K562 (cell line): ENCODE results near the gene PCSK5. TPM values are rescaled to one million over a fixed set of nuclear protein-coding genes. Genes with fewer than 3 reads are reported as not detected.

Source experiments
- ETV1 ChIP-seq: fragments of 450-650 bp; conservative IDR thresholded peaks from 2 replicates; pipeline ENCODE4 v1.6.1; 2016; ENCODE audit warnings: missing genetic modification characterization, control low read depth, low read depth, missing compliant biosample characterization
- HDGF ChIP-seq: fragments of 450-650 bp; IDR thresholded peaks from 2 replicates; pipeline ENCODE4 v1.6.1; 2016
- KDM1A ChIP-seq, 2 experiments: fragments of 450-650 bp; IDR thresholded peaks; 2 replicates each; pipeline ENCODE4 v1.6.1; 2016; ENCODE audit warnings: mild to moderate bottlenecking in 2 of 2
- SOX6 ChIP-seq: fragments of 450-650 bp; IDR thresholded peaks from 2 replicates; pipeline ENCODE4 v1.6.1; 2014; ENCODE audit warnings: mild to moderate bottlenecking
- TAL1 ChIP-seq: fragments of 450-650 bp; IDR thresholded peaks from 2 replicates; pipeline ENCODE4 v1.6.1; 2016; ENCODE audit warnings: mild to moderate bottlenecking
- U2AF1 ChIP-seq: fragments of 200-400 bp; formaldehyde crosslinking; optimal IDR thresholded peaks from 2 replicates; pipeline ENCODE3; 2017; ENCODE audit warnings: mild to moderate bottlenecking, low read depth, low read length, moderate library complexity
- ZEB2 ChIP-seq: fragments of 450-650 bp; IDR thresholded peaks from 2 replicates; pipeline ENCODE4 v1.6.1; 2016
- ZNF124 ChIP-seq: sonication (generic); formaldehyde crosslinking; IDR thresholded peaks from 2 replicates; pipeline ENCODE4 v1.8.1; 2022; ENCODE audit warnings: missing genetic modification reagents
- ZNF766 ChIP-seq: fragments of 200-800 bp; sonication (Bioruptor generic); conservative IDR thresholded peaks from 2 replicates; pipeline ENCODE4 v1.6.1; 2016; ENCODE audit warnings: missing genetic modification characterization, missing compliant biosample characterization
- polyA plus RNA-seq, 8 experiments: library from polyadenylated mRNA; depleted of rRNA in 4 of 8; stranded (reverse) in 5 of 8; unstranded in 3 of 8; fragments of >200 nt; fragmentation: Nextera tagmentation in 2 of 8; fragmentation: Illumina TruSeq in 1 of 8; extraction: Ambion mirVana in 2 of 8; extraction: Trizol in 1 of 8; gene quantifications; 2 replicates each; pipeline versions ENCODE4 v1.2.1 to v1.2.3, GENCODE V29; 2011 to 2014; ENCODE audit warnings: inconsistent platforms in 1 of 8, missing spikeins in 1 of 8
- total RNA-seq, 7 experiments: library from RNA; depleted of rRNA in 6 of 7; stranded (reverse); fragments of >200 nt in 6 of 7; fragmentation: Illumina TruSeq in 2 of 7; extraction: Trizol in 2 of 7; gene quantifications; 2 replicates each; pipeline versions ENCODE4 v1.2.1 to v1.2.3, GENCODE V29; 2011 to 2021; ENCODE audit warnings: low replicate concordance in 1 of 7
- TF ChIP-seq, protein P1 (sequence below): fragments of 200-600 bp; sonication (generic); IDR thresholded peaks from one replicate; pipeline ENCODE4 v1.6.1; 2012; ENCODE audit warnings: mild to moderate bottlenecking, low read depth, low read length, inconsistent platforms

Gene PCSK5
- total and polyA plus RNA-seq, 9 of the 15 experiments (the other 6 are each of a cell fraction or from before 2014, with no cell fraction given): not detected

DNA sequence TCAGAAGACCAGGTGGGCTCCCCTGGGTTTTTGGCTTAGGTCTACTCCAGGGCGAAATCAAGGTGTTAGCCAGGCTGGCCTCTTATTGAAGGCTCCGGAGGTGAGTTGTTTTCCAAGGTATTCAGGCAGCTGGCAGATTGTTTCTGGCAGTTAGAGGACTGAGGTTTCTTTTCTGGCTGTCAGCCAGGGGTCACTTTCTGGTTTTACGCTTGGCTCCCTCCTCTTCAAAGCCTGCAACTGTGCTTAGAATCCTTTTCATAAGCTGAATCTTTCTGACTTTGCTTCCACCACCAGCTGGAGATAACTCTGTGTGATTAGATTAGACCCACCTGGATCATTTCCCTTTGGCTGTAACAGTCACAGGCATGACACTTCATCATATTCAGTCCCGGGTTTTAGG lies 479.1 kb downstream of the PCSK5 start (continued):
- TF ChIP-seq, protein P1, sequence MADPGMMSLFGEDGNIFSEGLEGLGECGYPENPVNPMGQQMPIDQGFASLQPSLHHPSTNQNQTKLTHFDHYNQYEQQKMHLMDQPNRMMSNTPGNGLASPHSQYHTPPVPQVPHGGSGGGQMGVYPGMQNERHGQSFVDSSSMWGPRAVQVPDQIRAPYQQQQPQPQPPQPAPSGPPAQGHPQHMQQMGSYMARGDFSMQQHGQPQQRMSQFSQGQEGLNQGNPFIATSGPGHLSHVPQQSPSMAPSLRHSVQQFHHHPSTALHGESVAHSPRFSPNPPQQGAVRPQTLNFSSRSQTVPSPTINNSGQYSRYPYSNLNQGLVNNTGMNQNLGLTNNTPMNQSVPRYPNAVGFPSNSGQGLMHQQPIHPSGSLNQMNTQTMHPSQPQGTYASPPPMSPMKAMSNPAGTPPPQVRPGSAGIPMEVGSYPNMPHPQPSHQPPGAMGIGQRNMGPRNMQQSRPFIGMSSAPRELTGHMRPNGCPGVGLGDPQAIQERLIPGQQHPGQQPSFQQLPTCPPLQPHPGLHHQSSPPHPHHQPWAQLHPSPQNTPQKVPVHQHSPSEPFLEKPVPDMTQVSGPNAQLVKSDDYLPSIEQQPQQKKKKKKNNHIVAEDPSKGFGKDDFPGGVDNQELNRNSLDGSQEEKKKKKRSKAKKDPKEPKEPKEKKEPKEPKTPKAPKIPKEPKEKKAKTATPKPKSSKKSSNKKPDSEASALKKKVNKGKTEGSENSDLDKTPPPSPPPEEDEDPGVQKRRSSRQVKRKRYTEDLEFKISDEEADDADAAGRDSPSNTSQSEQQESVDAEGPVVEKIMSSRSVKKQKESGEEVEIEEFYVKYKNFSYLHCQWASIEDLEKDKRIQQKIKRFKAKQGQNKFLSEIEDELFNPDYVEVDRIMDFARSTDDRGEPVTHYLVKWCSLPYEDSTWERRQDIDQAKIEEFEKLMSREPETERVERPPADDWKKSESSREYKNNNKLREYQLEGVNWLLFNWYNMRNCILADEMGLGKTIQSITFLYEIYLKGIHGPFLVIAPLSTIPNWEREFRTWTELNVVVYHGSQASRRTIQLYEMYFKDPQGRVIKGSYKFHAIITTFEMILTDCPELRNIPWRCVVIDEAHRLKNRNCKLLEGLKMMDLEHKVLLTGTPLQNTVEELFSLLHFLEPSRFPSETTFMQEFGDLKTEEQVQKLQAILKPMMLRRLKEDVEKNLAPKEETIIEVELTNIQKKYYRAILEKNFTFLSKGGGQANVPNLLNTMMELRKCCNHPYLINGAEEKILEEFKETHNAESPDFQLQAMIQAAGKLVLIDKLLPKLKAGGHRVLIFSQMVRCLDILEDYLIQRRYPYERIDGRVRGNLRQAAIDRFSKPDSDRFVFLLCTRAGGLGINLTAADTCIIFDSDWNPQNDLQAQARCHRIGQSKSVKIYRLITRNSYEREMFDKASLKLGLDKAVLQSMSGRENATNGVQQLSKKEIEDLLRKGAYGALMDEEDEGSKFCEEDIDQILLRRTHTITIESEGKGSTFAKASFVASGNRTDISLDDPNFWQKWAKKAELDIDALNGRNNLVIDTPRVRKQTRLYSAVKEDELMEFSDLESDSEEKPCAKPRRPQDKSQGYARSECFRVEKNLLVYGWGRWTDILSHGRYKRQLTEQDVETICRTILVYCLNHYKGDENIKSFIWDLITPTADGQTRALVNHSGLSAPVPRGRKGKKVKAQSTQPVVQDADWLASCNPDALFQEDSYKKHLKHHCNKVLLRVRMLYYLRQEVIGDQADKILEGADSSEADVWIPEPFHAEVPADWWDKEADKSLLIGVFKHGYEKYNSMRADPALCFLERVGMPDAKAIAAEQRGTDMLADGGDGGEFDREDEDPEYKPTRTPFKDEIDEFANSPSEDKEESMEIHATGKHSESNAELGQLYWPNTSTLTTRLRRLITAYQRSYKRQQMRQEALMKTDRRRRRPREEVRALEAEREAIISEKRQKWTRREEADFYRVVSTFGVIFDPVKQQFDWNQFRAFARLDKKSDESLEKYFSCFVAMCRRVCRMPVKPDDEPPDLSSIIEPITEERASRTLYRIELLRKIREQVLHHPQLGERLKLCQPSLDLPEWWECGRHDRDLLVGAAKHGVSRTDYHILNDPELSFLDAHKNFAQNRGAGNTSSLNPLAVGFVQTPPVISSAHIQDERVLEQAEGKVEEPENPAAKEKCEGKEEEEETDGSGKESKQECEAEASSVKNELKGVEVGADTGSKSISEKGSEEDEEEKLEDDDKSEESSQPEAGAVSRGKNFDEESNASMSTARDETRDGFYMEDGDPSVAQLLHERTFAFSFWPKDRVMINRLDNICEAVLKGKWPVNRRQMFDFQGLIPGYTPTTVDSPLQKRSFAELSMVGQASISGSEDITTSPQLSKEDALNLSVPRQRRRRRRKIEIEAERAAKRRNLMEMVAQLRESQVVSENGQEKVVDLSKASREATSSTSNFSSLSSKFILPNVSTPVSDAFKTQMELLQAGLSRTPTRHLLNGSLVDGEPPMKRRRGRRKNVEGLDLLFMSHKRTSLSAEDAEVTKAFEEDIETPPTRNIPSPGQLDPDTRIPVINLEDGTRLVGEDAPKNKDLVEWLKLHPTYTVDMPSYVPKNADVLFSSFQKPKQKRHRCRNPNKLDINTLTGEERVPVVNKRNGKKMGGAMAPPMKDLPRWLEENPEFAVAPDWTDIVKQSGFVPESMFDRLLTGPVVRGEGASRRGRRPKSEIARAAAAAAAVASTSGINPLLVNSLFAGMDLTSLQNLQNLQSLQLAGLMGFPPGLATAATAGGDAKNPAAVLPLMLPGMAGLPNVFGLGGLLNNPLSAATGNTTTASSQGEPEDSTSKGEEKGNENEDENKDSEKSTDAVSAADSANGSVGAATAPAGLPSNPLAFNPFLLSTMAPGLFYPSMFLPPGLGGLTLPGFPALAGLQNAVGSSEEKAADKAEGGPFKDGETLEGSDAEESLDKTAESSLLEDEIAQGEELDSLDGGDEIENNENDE: no peak
- TF ChIP-seq ZNF766 (CRISPR knock-in tag) (0 out of 2 replicates have a peak, but pooled peaks have one; percentile 38), ZEB2 (peak; percentile 81), SOX6 (peak; percentile 40; the same call in 1 of the 2 replicates), ETV1 (tag) (no peak), ZNF124 (CRISPR knock-in tag) (no peak), TAL1 (peak; percentile 47; the same call in 1 of the 2 replicates), U2AF1 (no peak), KDM1A (IDR thresholded peaks at IDR 0.05) (peak; percentile 79 to 81), HDGF (no peak)
